Activated CD8-positive, alpha-beta memory T cell treated with anti-CD3 and anti-CD28 coated beads, Interleukin-2, amount 10 ng/mL, durations not matched to agents 7 days and 5 days (primary cell): Measurements from ENCODE around the gene BSN. TPM values are rescaled to one million over a fixed set of nuclear protein-coding genes. Genes with fewer than 3 reads are reported as not detected.
A peak's percentile ranks its signal among the peaks of the same experiment; 100 is the strongest.

ENCODE experiments used
- ATAC-seq: fragments of 150-1000 bp; cut with Tn5 transposase; one replicate; pipeline ENCODE4 v1.10.0; 2021; ENCODE audit warnings: moderate library complexity
- CTCF ChIA-PET: fragments of 350-600 bp; sonication (Branson Sonifier 250); formaldehyde crosslinking; loops from one replicate; lab custom pipeline; 2021; ENCODE audit warnings: antibody characterized with exemption; lab: Charles Lee
- DNase-seq: peaks from one replicate; pipeline ENCODE4 v3.0.0-alpha.2; 2020
- H3K27ac Mint-ChIP-seq: one replicate; pipeline ENCODE4 v1.8.0; 2021; ENCODE audit warnings: mild to moderate bottlenecking, mixed read lengths
- H3K27me3 Mint-ChIP-seq: one replicate; pipeline ENCODE4 v1.8.0; 2021; ENCODE audit warnings: mixed read lengths
- H3K36me3 Mint-ChIP-seq: one replicate; pipeline ENCODE4 v1.8.0; 2021; ENCODE audit warnings: mild to moderate bottlenecking, mixed read lengths
- H3K4me1 Mint-ChIP-seq: one replicate; pipeline ENCODE4 v1.8.0; 2021; ENCODE audit warnings: mixed read lengths
- H3K4me3 Mint-ChIP-seq: one replicate; pipeline ENCODE4 v1.8.0; 2021; ENCODE audit warnings: mild to moderate bottlenecking, moderate library complexity, mixed read lengths
- H3K9me3 Mint-ChIP-seq: one replicate; pipeline ENCODE4 v1.8.0; 2022; ENCODE audit warnings: low read depth, mixed read lengths
- total RNA-seq, 2 experiments: library from RNA; stranded (reverse); gene quantifications; one replicate each; pipeline ENCODE4 v1.2.3, GENCODE V29; 2021

Gene BSN
- total RNA-seq, 2 experiments from 2014 or later, result 0.12 TPM

GRCh38 chr3:49523756-49524747 is 30.2 kb upstream of the BSN start:
- no peak for DNase-seq
- H3K4me1 Mint-ChIP-seq, result peaks cover 9% of the 10 kb centered on the region
- ATAC-seq, result no peak
- no peak overlapping the region for H3K27ac Mint-ChIP-seq
- no peaks in the 10 kb centered on the region for H3K27me3 Mint-ChIP-seq
- no peak overlapping the region for H3K4me3 Mint-ChIP-seq
- H3K36me3 Mint-ChIP-seq, result peaks cover 7% of the 10 kb centered on the region
- CTCF ChIA-PET, result interaction anchor here (0.9 to 1.3 kb wide), 2 partner anchors 26 to 75 kb away, joined by 3 read pairs; no protein-coding TSS in a partner anchor
- H3K9me3 Mint-ChIP-seq, result no peaks in the 10 kb centered on the region

GRCh38 chr3:49529567-49529966 is 24.7 kb upstream of the BSN start:
- Mint-ChIP-seq H3K36me3 (peaks cover 20% of the 10 kb centered on the region), H3K27ac (no peak overlapping the region)

GRCh38 chr3:49530231-49530630 is 24.0 kb upstream of the BSN start:
- Mint-ChIP-seq H3K9me3 (no peaks in the 10 kb centered on the region), H3K27ac (no peak overlapping the region), H3K4me3 (no peak overlapping the region), H3K27me3 (no peaks in the 10 kb centered on the region), H3K36me3 (peaks cover 20% of the 10 kb centered on the region), H3K4me1 (peaks cover 14% of the 10 kb centered on the region)
- no peak for DNase-seq
- no peak for ATAC-seq
- CTCF ChIA-PET, result interaction anchor here (1.4 to 2.5 kb wide), 2 partner anchors 9 to 114 kb away, joined by 4 to 12 read pairs; no protein-coding TSS in a partner anchor

More at GRCh38 chr3:49529567-49529966, 24.7 kb upstream of the BSN start:
- DNase-seq, result no peak
- Mint-ChIP-seq H3K27me3 (no peaks in the 10 kb centered on the region), H3K4me1 (peaks cover 14% of the 10 kb centered on the region), H3K9me3 (no peaks in the 10 kb centered on the region), H3K4me3 (no peak overlapping the region)
- CTCF ChIA-PET, result interaction anchor here (1.3 to 2.5 kb wide), 2 partner anchors 10 to 127 kb away, joined by 3 to 12 read pairs; no protein-coding TSS in a partner anchor
- ATAC-seq, result peak; percentile 57

- CTCF ChIA-PET, result interaction anchor here (1.4 to 2.5 kb wide), 2 partner anchors 9 to 114 kb away, joined by 4 to 12 read pairs; no protein-coding TSS in a partner anchor
- Mint-ChIP-seq H3K9me3 (no peaks in the 10 kb centered on the region), H3K4me1 (peaks cover 14% of the 10 kb centered on the region), H3K27ac (peak overlapping the region; percentile 2), H3K36me3 (peaks cover 19% of the 10 kb centered on the region), H3K4me3 (no peak overlapping the region), H3K27me3 (no peaks in the 10 kb centered on the region)
- ATAC-seq (no peak), DNase-seq (no peak)
Observed at GRCh38 chr3:49530701-49531100, 23.6 kb upstream of the BSN start.

GRCh38 chr3:49531218-49531617 is 23.1 kb upstream of the BSN start:
- H3K4me1 Mint-ChIP-seq, result peaks cover 14% of the 10 kb centered on the region
- CTCF ChIA-PET, result interaction anchor here (1.4 to 2.5 kb wide), 2 partner anchors 8 to 115 kb away, joined by 4 to 12 read pairs; no protein-coding TSS in a partner anchor
- H3K27me3 Mint-ChIP-seq, result no peaks in the 10 kb centered on the region
- peaks cover 19% of the 10 kb centered on the region for H3K36me3 Mint-ChIP-seq
- DNase-seq (no peak), ATAC-seq (no peak)
- no peak overlapping the region for H3K27ac Mint-ChIP-seq
- H3K9me3 Mint-ChIP-seq, result no peaks in the 10 kb centered on the region
- no peak overlapping the region for H3K4me3 Mint-ChIP-seq

GRCh38 chr3:49531715-49532114 is 22.6 kb upstream of the BSN start:
- Mint-ChIP-seq H3K27me3 (no peaks in the 10 kb centered on the region), H3K36me3 (peaks cover 19% of the 10 kb centered on the region), H3K27ac (no peak overlapping the region), H3K4me1 (peaks cover 14% of the 10 kb centered on the region), H3K4me3 (no peak overlapping the region), H3K9me3 (no peaks in the 10 kb centered on the region)
- CTCF ChIA-PET, result interaction anchor here (1.4 kb wide), 1 partner anchor 116 kb away, joined by 4 read pairs; no protein-coding TSS in a partner anchor
- no peak for DNase-seq
- no peak for ATAC-seq

GRCh38 chr3:49533031-49533430 is 21.2 kb upstream of the BSN start:
- peaks cover 17% of the 10 kb centered on the region for H3K36me3 Mint-ChIP-seq
- no peak overlapping the region for H3K27ac Mint-ChIP-seq
- no peaks in the 10 kb centered on the region for H3K27me3 Mint-ChIP-seq
- H3K4me1 Mint-ChIP-seq, result peaks cover 12% of the 10 kb centered on the region
- H3K9me3 Mint-ChIP-seq, result no peaks in the 10 kb centered on the region
- ATAC-seq (no peak), DNase-seq (no peak)
- CTCF ChIA-PET, result interaction anchor here (3.0 kb wide), 1 partner anchor 139 kb away, joined by 14 read pairs; no protein-coding TSS in a partner anchor
- H3K4me3 Mint-ChIP-seq, result no peak overlapping the region

- ATAC-seq (no peak), DNase-seq (no peak)
- Mint-ChIP-seq H3K4me1 (peaks cover 10% of the 10 kb centered on the region), H3K27ac (no peak overlapping the region), H3K9me3 (no peaks in the 10 kb centered on the region), H3K36me3 (peaks cover 17% of the 10 kb centered on the region), H3K4me3 (no peak overlapping the region), H3K27me3 (no peaks in the 10 kb centered on the region)
- CTCF ChIA-PET, result interaction anchor here (0.7 to 3.0 kb wide), 2 partner anchors 12 to 138 kb away, joined by 3 to 14 read pairs; no protein-coding TSS in a partner anchor
Observed at GRCh38 chr3:49533786-49534519, 20.3 kb upstream of the BSN start.

GRCh38 chr3:49534581-49535441 is 19.5 kb upstream of the BSN start:
- peaks cover 17% of the 10 kb centered on the region for H3K36me3 Mint-ChIP-seq
- no peaks in the 10 kb centered on the region for H3K9me3 Mint-ChIP-seq
- DNase-seq (no peak), ATAC-seq (no peak)
- H3K27me3 Mint-ChIP-seq, result no peaks in the 10 kb centered on the region
- CTCF ChIA-PET, result interaction anchor here (0.7 to 3.0 kb wide), 2 partner anchors 11 to 137 kb away, joined by 3 to 14 read pairs; no protein-coding TSS in a partner anchor
- no peak overlapping the region for H3K4me3 Mint-ChIP-seq
- H3K27ac Mint-ChIP-seq, result no peak overlapping the region
- H3K4me1 Mint-ChIP-seq, result peaks cover 3% of the 10 kb centered on the region

- no peak overlapping the region for H3K27ac Mint-ChIP-seq
- no peak overlapping the region for H3K4me3 Mint-ChIP-seq
- H3K27me3 Mint-ChIP-seq, result no peaks in the 10 kb centered on the region
- H3K36me3 Mint-ChIP-seq, result peaks cover 8% of the 10 kb centered on the region
- H3K4me1 Mint-ChIP-seq, result peaks cover 6% of the 10 kb centered on the region
- CTCF ChIA-PET, result interaction anchor here (0.8 to 5.8 kb wide), 5 partner anchors 58 to 368 kb away, joined by 3 to 272 read pairs (median 4); no protein-coding TSS in a partner anchor
- DNase-seq (no peak), ATAC-seq (no peak)
- H3K9me3 Mint-ChIP-seq, result no peaks in the 10 kb centered on the region
Observed at GRCh38 chr3:49535971-49536874, 18.1 kb upstream of the BSN start.

GRCh38 chr3:49536875-49537533 is 17.3 kb upstream of the BSN start:
- Mint-ChIP-seq H3K4me1 (peaks cover 3% of the 10 kb centered on the region), H3K27ac (no peak overlapping the region), H3K27me3 (no peaks in the 10 kb centered on the region), H3K36me3 (peaks cover under 1% of the 10 kb centered on the region), H3K9me3 (no peaks in the 10 kb centered on the region), H3K4me3 (no peak overlapping the region)
- CTCF ChIA-PET, result interaction anchor here (0.8 to 5.8 kb wide), 6 partner anchors 11 to 302 kb away, joined by 3 to 272 read pairs (median 4); no protein-coding TSS in a partner anchor
- DNase-seq, result no peak
- ATAC-seq, result no peak
